Activated CD8-positive, alpha-beta memory T cell treated with anti-CD3 and anti-CD28 coated beads, Interleukin-2, amount 50 U/mL, for 48 hours (primary cell): ENCODE measurements around the gene GCNT1.
"Not testable (repeated sequence)": the region's sequence is repeated elsewhere in the genome, so short reads cannot be mapped to it uniquely, and the experiment has no call there.

Experiments used
- DNase-seq: peaks from one replicate; pipeline ENCODE4 v3.0.0-alpha.2; 2020

Gene GCNT1

DNA sequence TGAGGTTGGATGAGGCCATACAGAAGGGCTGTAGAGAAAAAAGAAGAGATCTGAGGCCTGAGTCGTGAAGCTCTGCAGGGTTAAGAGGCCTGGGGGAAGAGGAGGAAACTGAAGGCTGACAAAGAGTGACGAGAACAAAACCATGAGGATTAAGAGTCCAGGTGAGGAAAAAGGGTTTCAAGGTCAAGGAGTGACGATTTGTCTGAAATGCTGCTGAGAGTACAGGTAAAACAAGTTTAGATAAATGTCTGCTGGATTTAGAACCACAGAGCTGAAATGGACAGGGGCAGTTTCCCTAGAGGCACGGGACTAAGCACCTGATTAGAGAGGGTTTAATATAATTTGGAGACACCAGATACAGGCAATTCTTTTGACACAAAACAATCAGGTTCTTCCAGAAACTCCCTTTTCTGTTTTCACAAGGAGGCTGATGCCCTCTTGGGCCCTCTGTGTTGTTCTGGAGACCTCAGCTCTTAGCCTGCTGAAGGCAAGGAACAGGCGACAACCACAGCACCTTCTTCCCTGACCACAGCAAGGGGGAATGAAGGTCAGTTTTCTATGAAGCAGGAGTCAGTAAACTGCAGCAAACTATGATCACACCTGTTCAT lies 14.6 kb upstream of the GCNT1 start:
- no peak for DNase-seq

DNA sequence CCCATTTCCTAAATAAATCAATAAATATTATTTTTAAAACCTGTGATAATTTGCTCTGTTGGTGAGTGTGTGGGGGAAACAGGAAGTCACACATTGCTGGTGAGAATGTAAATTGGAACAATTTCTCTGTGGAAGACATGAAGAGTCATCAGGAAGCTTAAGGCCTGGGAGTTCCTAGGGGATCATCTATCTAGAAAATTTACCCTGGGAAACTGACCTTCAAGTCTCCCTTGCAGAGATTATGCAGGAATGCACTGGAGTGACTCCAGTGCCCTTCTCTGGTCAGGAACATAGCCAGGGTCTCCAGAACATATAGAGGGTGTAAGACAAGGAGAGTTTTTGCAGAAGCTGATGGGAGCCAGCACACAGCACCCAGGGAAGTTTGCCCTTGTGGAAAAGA lies 13.0 kb upstream of the GCNT1 start:
- no peak for DNase-seq

GRCh38 chr9:76448501-76448900 lies 10.5 kb upstream of the GCNT1 start:
- DNase-seq, result no peak

GRCh38 chr9:76451234-76451633 lies 7.7 kb upstream of the GCNT1 start:
- no peak for DNase-seq

- no peak for DNase-seq
Observed at GRCh38 chr9:76452839-76453238, 6.1 kb upstream of the GCNT1 start.

GRCh38 chr9:76453785-76454184 lies 5.2 kb upstream of the GCNT1 start:
- DNase-seq, result no peak

GRCh38 chr9:76454311-76454710 lies 4.7 kb upstream of the GCNT1 start:
- no peak for DNase-seq

DNA sequence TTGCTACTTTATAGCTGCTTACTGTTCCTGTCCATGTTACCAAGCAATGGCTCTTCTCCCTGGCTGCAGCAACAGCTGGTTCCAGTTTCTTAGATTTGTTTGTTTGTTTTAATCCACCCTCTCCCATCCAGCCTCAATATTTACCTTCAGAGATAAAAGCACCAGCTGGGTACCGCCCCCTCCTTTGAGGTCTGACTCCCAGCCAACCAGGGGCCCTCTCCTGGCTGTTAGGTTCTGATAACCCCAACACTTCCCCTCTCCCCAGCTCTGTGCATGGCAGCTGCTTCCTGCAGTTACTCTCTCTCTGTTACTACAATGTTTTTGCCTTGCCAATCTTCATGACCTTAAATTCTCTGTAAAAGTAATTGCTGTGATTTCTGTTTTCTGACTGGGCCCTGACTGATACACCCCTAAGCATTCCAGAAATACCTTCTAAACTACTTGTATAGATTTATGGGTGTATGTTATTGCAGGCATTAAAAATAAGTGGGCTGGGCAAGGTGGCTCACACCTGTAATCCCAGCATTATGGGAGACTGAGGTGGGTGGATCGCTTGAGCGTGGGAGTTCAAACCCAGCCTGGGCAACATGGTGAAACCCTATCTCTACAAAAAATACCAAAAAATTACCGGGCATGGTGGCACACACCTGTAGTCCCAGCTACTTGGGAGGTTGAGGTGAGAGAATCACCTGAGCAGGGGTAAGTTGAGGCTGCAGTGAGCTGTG lies 2.6 kb upstream of the GCNT1 start:
- no peak for DNase-seq

GRCh38 chr9:76459694-76460635 lies 983 bp downstream of the GCNT1 start:
- no peak for DNase-seq

- no peak for DNase-seq
Observed at GRCh38 chr9:76462126-76462525, 3.1 kb downstream of the GCNT1 start.

- DNase-seq, result no peak
Observed at GRCh38 chr9:76463211-76463610, 4.2 kb downstream of the GCNT1 start.

DNA sequence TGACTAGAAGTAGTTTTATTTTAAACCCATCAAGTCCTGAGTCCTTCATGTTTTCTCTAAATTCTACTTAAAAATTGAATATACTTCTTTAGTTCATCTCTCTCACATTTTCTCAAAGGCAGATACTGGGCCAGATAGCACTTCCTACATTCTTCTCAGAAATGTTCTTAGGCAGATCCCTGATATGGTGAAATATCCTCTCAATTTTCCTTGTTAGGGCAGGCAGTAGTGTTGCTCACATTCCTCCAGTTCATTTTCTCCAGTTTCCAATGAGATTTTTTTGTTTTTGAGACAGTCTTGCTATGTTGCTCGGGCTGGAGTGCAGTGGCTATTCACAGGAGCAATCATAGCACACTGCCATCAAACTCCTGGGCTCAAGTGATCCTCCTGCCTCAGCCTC lies 5.7 kb downstream of the GCNT1 start:
- DNase-seq, result no peak

GRCh38 chr9:76465442-76466298 lies 6.7 kb downstream of the GCNT1 start:
- DNase-seq, result no peak

DNA sequence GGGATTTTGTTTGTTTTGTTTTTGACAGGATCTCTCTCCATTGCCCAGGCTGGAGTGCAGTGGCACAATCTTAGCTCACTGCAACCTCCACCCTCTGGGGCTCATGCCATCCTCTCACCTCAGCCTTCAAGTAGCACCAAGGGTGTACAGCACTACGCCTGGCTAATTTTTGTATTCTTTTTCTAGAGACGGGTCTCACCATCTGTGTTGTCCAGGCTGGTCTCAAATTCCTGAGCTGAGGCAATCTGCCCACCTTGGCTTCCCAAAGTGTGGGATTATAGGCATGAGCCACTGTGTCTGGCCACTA lies 7.3 kb downstream of the GCNT1 start:
- DNase-seq, result no peak

DNA sequence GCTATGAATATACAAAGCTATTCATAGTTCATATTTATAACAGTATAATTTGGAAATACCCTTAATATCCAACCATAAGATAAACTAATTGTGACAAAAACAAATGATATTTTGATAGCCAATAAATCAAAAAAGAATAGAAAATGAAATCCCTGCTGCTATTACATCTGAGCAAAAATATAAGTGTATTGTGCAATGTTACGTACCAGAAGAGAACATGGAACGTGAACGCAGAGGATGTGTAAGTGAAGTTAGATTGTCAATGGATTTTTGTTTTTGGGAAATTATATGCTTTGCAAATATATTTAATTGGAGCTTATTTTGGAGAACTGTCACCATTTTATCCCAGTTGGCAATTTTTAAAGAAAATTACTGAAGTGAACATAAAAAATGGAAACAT lies 15.4 kb downstream of the GCNT1 start:
- no peak for DNase-seq

DNA sequence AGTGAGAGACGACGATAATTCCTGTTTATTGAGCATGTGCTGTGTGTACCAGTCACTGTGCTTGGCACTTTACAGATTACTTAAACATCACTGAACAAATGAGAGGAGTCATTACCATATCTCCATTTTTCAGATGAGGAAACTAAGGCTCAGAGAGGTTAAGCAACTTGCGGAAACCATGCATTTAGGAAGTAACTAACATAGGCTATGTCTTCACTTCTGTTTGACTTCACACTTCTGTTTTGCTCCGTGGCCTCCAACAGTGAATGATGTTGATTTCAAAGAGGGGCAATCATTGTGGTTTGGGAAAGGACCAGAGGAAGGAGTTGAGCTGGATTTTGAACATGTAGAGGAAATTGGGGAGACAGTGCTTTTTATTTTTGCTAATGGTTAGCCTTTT lies 16.7 kb downstream of the GCNT1 start:
- no peak for DNase-seq

GRCh38 chr9:76477818-76478217 lies 18.8 kb downstream of the GCNT1 start:
- not testable (repeated sequence) for DNase-seq

- DNase-seq, result no peak
Observed at GRCh38 chr9:76478226-76478625, 19.2 kb downstream of the GCNT1 start.

DNA sequence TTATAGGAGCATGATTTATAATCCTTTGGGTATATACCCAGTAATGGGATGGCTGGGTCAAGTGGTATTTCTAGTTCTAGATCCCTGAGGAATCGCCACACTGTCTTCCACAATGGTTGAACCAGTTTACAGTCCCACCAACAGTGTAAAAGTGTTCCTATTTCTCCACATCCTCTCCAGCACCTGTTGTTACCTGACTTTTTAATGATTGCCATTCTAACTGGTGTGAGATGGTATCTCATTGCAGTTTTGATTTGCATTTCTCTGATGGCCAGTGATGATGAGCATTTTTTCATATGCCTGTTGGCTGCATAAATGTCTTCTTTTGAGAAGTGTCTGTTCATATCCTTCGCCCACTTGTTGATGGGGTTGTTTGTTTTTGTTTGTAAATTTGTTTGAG lies 20.4 kb downstream of the GCNT1 start:
- DNase-seq, result not testable (repeated sequence)

GRCh38 chr9:76486151-76486550 lies 27.2 kb downstream of the GCNT1 start:
- no peak for DNase-seq

DNA sequence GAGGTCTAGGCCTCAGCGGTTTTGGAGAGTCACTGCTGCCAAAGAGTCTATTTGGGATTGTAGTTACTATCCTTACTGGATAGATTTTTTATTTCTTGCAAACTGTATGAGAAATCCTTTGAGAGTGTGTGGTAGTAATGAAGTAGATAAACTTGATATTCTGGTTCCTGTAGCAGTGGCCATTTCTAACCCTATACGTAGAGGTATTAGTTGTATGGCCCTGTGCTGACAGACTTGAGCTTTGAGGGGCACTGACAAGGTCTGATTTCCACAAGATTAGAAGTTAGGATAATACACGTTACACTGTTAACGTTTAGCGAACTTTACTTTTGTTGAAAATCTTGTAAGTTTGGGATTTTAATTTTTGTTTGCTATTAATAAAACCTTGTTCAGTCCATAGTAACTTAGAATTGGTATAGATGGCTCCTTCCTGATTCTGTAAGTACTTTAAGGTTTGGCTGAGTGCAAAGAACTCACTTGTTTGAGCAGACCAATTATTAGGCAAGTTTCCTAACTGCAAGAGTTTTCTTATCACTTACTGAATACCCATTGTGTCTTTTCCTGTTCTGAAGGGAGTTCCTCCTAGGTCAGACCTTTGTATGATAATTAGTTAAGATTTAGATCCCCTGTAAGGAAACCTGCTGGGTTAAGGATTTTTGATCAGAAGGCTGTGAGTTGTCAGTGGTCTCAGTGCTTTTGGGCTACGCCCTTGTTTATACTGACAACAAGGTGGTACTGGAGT lies 31.4 kb downstream of the GCNT1 start:
- DNase-seq, result no peak

GRCh38 chr9:76491056-76491455 lies 32.1 kb downstream of the GCNT1 start:
- not testable (repeated sequence) for DNase-seq
